ENCODE results near the gene EXOC3L2. TPM values are rescaled to one million over a fixed set of nuclear protein-coding genes. Genes with fewer than 3 reads are reported as not detected.

The EXOC3L2 gene
- total RNA-seq, 1 donor from 2014 or later, result not detected

DNA sequence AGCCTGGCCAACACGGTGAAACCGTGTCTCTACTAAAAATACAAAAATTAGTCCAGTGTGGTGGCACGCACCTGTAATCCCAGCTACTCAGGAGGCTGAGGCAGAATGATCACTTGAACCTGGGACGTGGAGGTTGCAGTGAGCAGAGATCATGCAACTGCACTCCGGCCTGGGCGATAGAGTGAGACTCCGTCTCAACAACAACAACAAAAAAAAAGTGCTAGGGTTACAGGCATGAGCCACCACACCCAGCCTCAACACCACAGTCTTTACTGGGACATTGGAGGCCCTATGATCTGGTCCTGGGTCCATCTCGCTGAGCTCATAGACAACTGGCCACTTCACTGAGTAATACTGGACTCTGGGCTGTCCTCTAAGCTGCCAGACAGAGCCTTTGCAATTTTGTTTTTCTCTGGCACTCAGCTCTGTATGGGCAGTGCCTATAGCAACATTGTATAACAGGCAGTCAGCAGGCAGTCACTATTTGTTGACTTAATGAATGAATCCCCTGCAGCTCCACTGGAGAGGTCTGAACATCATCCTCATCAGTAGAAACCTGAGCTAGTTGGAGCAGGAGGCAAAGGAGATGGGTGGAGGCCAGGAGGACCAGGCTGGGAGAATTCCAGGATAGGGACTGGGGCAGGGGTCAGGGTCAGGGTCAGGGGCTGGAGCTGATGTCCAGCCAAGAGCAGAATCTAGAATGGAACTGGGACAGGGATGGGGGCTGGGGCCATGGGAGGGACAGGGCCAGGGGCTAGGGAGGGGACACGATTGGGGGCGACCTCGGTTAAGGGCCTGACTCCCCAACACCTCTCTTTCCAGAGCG is 58.5 kb downstream of the EXOC3L2 start:
- no peaks in the 10 kb centered on the region for H3K4me1 Mint-ChIP-seq (ENCODE audit: low read depth)
- TF ChIP-seq, protein P1, sequence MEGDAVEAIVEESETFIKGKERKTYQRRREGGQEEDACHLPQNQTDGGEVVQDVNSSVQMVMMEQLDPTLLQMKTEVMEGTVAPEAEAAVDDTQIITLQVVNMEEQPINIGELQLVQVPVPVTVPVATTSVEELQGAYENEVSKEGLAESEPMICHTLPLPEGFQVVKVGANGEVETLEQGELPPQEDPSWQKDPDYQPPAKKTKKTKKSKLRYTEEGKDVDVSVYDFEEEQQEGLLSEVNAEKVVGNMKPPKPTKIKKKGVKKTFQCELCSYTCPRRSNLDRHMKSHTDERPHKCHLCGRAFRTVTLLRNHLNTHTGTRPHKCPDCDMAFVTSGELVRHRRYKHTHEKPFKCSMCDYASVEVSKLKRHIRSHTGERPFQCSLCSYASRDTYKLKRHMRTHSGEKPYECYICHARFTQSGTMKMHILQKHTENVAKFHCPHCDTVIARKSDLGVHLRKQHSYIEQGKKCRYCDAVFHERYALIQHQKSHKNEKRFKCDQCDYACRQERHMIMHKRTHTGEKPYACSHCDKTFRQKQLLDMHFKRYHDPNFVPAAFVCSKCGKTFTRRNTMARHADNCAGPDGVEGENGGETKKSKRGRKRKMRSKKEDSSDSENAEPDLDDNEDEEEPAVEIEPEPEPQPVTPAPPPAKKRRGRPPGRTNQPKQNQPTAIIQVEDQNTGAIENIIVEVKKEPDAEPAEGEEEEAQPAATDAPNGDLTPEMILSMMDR (IDR thresholded peaks at IDR 0.05; ENCODE audit: unreplicated experiment), result no peak
- H3K9me3 Mint-ChIP-seq (ENCODE audit: low read depth), result no peaks in the 10 kb centered on the region
- H3K27me3 Mint-ChIP-seq, result no peaks in the 10 kb centered on the region
- no peak overlapping the region for H3K27ac Mint-ChIP-seq
- DNase-seq (ENCODE audit: low spot score, unreplicated experiment), result no peak
- no peaks in the 10 kb centered on the region for H3K36me3 Mint-ChIP-seq (ENCODE audit: insufficient read depth)
- H3K4me3 Mint-ChIP-seq (ENCODE audit: low read depth), result no peak overlapping the region

- H3K27me3 Mint-ChIP-seq, result no peaks in the 10 kb centered on the region
- TF ChIP-seq, protein P1 (IDR thresholded peaks at IDR 0.05; ENCODE audit: unreplicated experiment), result no peak
- no peak for DNase-seq (ENCODE audit: low spot score, unreplicated experiment)
- no peak overlapping the region for H3K27ac Mint-ChIP-seq
- no peak overlapping the region for H3K4me3 Mint-ChIP-seq (ENCODE audit: low read depth)
- peaks cover 1% of the 10 kb centered on the region for H3K36me3 Mint-ChIP-seq (ENCODE audit: insufficient read depth)
- H3K4me1 Mint-ChIP-seq (ENCODE audit: low read depth), result peaks cover 8% of the 10 kb centered on the region
- H3K9me3 Mint-ChIP-seq (ENCODE audit: low read depth), result no peaks in the 10 kb centered on the region
Observed at GRCh38 chr19:45184115-45184514, 61.1 kb downstream of the EXOC3L2 start.

DNA sequence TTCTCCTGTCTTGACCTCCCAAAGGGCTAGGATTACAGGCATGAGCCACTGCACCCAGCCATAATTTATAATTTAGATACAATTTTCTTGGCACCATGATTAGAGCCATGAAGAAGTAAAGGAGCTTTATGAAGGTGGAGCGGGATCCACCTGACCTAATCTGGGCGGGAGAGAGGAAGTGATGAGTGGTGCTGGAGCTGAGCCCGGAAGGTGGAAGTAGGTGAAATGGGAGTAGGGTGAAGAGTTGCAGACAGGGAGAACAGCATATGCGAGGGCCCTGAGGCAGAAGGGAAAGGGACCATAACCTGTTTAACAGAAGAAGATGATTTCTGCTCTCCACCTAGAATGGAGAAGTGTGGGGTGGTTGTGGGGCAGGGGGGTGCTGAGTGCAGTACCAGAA is 62.4 kb downstream of the EXOC3L2 start:
- peaks cover 1% of the 10 kb centered on the region for H3K36me3 Mint-ChIP-seq (ENCODE audit: insufficient read depth)
- TF ChIP-seq, protein P1 (IDR thresholded peaks at IDR 0.05; ENCODE audit: unreplicated experiment), result no peak
- H3K4me3 Mint-ChIP-seq (ENCODE audit: low read depth), result no peak overlapping the region
- H3K4me1 Mint-ChIP-seq (ENCODE audit: low read depth), result peaks cover 10% of the 10 kb centered on the region
- H3K27me3 Mint-ChIP-seq, result no peaks in the 10 kb centered on the region
- H3K9me3 Mint-ChIP-seq (ENCODE audit: low read depth), result no peaks in the 10 kb centered on the region
- H3K27ac Mint-ChIP-seq, result no peak overlapping the region
- DNase-seq (ENCODE audit: low spot score, unreplicated experiment), result no peak

GRCh38 chr19:45180936-45181335 is 64.3 kb downstream of the EXOC3L2 start:
- no peaks in the 10 kb centered on the region for H3K27me3 Mint-ChIP-seq
- no peaks in the 10 kb centered on the region for H3K9me3 Mint-ChIP-seq (ENCODE audit: low read depth)
- peak overlapping the region; percentile 72 for H3K4me3 Mint-ChIP-seq (ENCODE audit: low read depth)
- H3K27ac Mint-ChIP-seq, result no peak overlapping the region
- H3K36me3 Mint-ChIP-seq (ENCODE audit: insufficient read depth), result peaks cover 1% of the 10 kb centered on the region
- DNase-seq (ENCODE audit: low spot score, unreplicated experiment), result no peak
- TF ChIP-seq, protein P1 (IDR thresholded peaks at IDR 0.05; ENCODE audit: unreplicated experiment), result no peak
- H3K4me1 Mint-ChIP-seq (ENCODE audit: low read depth), result peaks cover 12% of the 10 kb centered on the region

- peaks cover 1% of the 10 kb centered on the region for H3K36me3 Mint-ChIP-seq (ENCODE audit: insufficient read depth)
- TF ChIP-seq, protein P1 (IDR thresholded peaks at IDR 0.05; ENCODE audit: unreplicated experiment), result no peak
- H3K9me3 Mint-ChIP-seq (ENCODE audit: low read depth), result no peaks in the 10 kb centered on the region
- H3K4me1 Mint-ChIP-seq (ENCODE audit: low read depth), result peaks cover 14% of the 10 kb centered on the region
- no peak for DNase-seq (ENCODE audit: low spot score, unreplicated experiment)
- peak overlapping the region; percentile 72 for H3K4me3 Mint-ChIP-seq (ENCODE audit: low read depth)
- no peak overlapping the region for H3K27ac Mint-ChIP-seq
- H3K27me3 Mint-ChIP-seq, result no peaks in the 10 kb centered on the region
Observed at GRCh38 chr19:45179892-45180370, 65.3 kb downstream of the EXOC3L2 start.
